ENCODE data around the gene ZAP70. TPM values are rescaled to one million over a fixed set of nuclear protein-coding genes. Genes with fewer than 3 reads are reported as not detected.

The ZAP70 gene
- total RNA-seq, 6 experiments from 2014 or later, result 0.74 to 2.1 (median 1.4) TPM

GRCh38 chr2:97714950-97715652 is 1.7 kb downstream of the ZAP70 start:
- Histone ChIP-seq H3K9me3 (no peaks in the 10 kb centered on the region), H3K4me1 (no peaks in the 10 kb centered on the region), H3K27ac (no peak overlapping the region), H3K27me3 (no peaks in the 10 kb centered on the region), H3K36me3 (no peaks in the 10 kb centered on the region), H3K4me3 (no peak overlapping the region)
- ATAC-seq (no peak), DNase-seq (peak; percentile 10 to 31 (median 12))
- WGBS (ENCODE audit: insufficient coverage, low coverage, low lambda C conversion rate, missing lambda C conversion rate), result 56% methylated on average over 2 of the region's 13 CpGs
- intact Hi-C loops (cut with DNase I), result no loop called here
- TF ChIP-seq POLR2A (IDR thresholded peaks at IDR 0.05), result no peak
- TF ChIP-seq, protein P1, sequence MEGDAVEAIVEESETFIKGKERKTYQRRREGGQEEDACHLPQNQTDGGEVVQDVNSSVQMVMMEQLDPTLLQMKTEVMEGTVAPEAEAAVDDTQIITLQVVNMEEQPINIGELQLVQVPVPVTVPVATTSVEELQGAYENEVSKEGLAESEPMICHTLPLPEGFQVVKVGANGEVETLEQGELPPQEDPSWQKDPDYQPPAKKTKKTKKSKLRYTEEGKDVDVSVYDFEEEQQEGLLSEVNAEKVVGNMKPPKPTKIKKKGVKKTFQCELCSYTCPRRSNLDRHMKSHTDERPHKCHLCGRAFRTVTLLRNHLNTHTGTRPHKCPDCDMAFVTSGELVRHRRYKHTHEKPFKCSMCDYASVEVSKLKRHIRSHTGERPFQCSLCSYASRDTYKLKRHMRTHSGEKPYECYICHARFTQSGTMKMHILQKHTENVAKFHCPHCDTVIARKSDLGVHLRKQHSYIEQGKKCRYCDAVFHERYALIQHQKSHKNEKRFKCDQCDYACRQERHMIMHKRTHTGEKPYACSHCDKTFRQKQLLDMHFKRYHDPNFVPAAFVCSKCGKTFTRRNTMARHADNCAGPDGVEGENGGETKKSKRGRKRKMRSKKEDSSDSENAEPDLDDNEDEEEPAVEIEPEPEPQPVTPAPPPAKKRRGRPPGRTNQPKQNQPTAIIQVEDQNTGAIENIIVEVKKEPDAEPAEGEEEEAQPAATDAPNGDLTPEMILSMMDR (IDR thresholded peaks at IDR 0.05), result no peak

- intact Hi-C loops (cut with DNase I), result no loop called here
- DNase-seq, result peak; percentile 7 to 31 (median 29)
- H3K27ac ChIP-seq, result no peak overlapping the region
- H3K4me3 ChIP-seq, result no peak overlapping the region
- 38% methylated on average over 4 of the region's 9 CpGs for WGBS (ENCODE audit: insufficient coverage, low coverage, low lambda C conversion rate, missing lambda C conversion rate)
- no peak for TF ChIP-seq POLR2A (IDR thresholded peaks at IDR 0.05)
- TF ChIP-seq, protein P1 (IDR thresholded peaks at IDR 0.05), result no peak
- no peaks in the 10 kb centered on the region for H3K9me3 ChIP-seq
- H3K36me3 ChIP-seq, result no peaks in the 10 kb centered on the region
- no peaks in the 10 kb centered on the region for H3K27me3 ChIP-seq
- ATAC-seq, result no peak
- no peaks in the 10 kb centered on the region for H3K4me1 ChIP-seq
Observed at GRCh38 chr2:97715951-97716694, 2.7 kb downstream of the ZAP70 start.

- DNase-seq, result peak; percentile 10 to 32 (median 27)
- Histone ChIP-seq H3K27ac (no peak overlapping the region), H3K4me3 (no peak overlapping the region), H3K36me3 (no peaks in the 10 kb centered on the region), H3K27me3 (no peaks in the 10 kb centered on the region), H3K4me1 (no peaks in the 10 kb centered on the region), H3K9me3 (no peaks in the 10 kb centered on the region)
- WGBS (ENCODE audit: insufficient coverage, low coverage, low lambda C conversion rate, missing lambda C conversion rate), result 70% methylated on average over 11 of the region's 21 CpGs
- intact Hi-C loops (cut with DNase I), result no loop called here
- TF ChIP-seq POLR2A (IDR thresholded peaks at IDR 0.05), result no peak
- TF ChIP-seq, protein P1 (IDR thresholded peaks at IDR 0.05), result no peak
- no peak for ATAC-seq
Observed at GRCh38 chr2:97716695-97717612, 3.6 kb downstream of the ZAP70 start.

GRCh38 chr2:97717613-97717995 is 4.2 kb downstream of the ZAP70 start:
- H3K36me3 ChIP-seq, result no peaks in the 10 kb centered on the region
- 28% methylated on average over 3 of the region's 3 CpGs for WGBS (ENCODE audit: insufficient coverage, low coverage, low lambda C conversion rate, missing lambda C conversion rate)
- ATAC-seq, result no peak

More at GRCh38 chr2:97717613-97717995, 4.2 kb downstream of the ZAP70 start:
- Histone ChIP-seq H3K9me3 (no peaks in the 10 kb centered on the region), H3K4me1 (no peaks in the 10 kb centered on the region), H3K27ac (no peak overlapping the region), H3K27me3 (no peaks in the 10 kb centered on the region), H3K4me3 (no peak overlapping the region)
- TF ChIP-seq, protein P1 (IDR thresholded peaks at IDR 0.05), result no peak
- TF ChIP-seq POLR2A (IDR thresholded peaks at IDR 0.05), result no peak
- DNase-seq, result no peak
- intact Hi-C loops (cut with DNase I), result no loop called here

Measured in right lobe of liver (tissue), 6 donors.